DOHH2 (cell line): ENCODE measurements around the gene MYO1D.
"Not testable (repeated sequence)": the region's sequence is repeated elsewhere in the genome, so short reads cannot be mapped to it uniquely, and the experiment has no call there.

Experiments used
- H3F3A ChIP-seq: fragments of 200-600 bp; sonication (generic), shearing (Covaris generic); 2 replicates; pipeline ENCODE4 v1.6.0; 2016; ENCODE audit warnings: antibody characterized with exemption, mild to moderate bottlenecking; ENCODE audit not compliant: control insufficient read depth, insufficient read depth
- H3K27ac ChIP-seq: fragments of 200-600 bp; sonication (generic); 2 replicates; pipeline ENCODE4 v1.5.1; 2014; ENCODE audit warnings: low read depth, mild to moderate bottlenecking, low read length, moderate library complexity
- H3K27me3 ChIP-seq: fragments of 200-600 bp; sonication (generic); 2 replicates; pipeline ENCODE4 v1.6.1; 2014; ENCODE audit warnings: mild to moderate bottlenecking, low read length, mixed read lengths; ENCODE audit not compliant: control insufficient read depth
- H3K36me3 ChIP-seq: fragments of 200-600 bp; sonication (generic); 2 replicates; pipeline ENCODE4 v1.6.1; 2014; ENCODE audit warnings: mild to moderate bottlenecking, low read length, moderate library complexity, mixed read lengths; ENCODE audit not compliant: control insufficient read depth
- H3K4me1 ChIP-seq: fragments of 200-600 bp; sonication (generic); 2 replicates; pipeline ENCODE4 v1.6.1; 2014; ENCODE audit warnings: mild to moderate bottlenecking, low read length, mixed read lengths; ENCODE audit not compliant: control insufficient read depth
- H3K4me2 ChIP-seq: fragments of 200-600 bp; sonication (generic); 2 replicates; pipeline ENCODE4 v1.6.0; 2014; ENCODE audit warnings: mild to moderate bottlenecking, low read length, moderate library complexity
- H3K4me3 ChIP-seq: fragments of 200-600 bp; sonication (generic); 2 replicates; pipeline ENCODE4 v1.5.1; 2014; ENCODE audit warnings: mild to moderate bottlenecking, low read length, mixed read lengths
- H3K79me2 ChIP-seq: fragments of 200-600 bp; sonication (generic); 2 replicates; pipeline ENCODE4 v1.6.1; 2014; ENCODE audit warnings: mild to moderate bottlenecking, low read length, mixed read lengths; ENCODE audit not compliant: control insufficient read depth
- H3K9me2 ChIP-seq: fragments of 200-600 bp; sonication (generic); replicated peaks from 2 replicates; pipeline ENCODE4 v1.6.1; 2014; ENCODE audit warnings: mild to moderate bottlenecking, low read length, mixed read lengths; ENCODE audit not compliant: control insufficient read depth
- H3K9me3 ChIP-seq: fragments of 200-600 bp; sonication (generic); 2 replicates; pipeline ENCODE4 v1.6.1; 2014; ENCODE audit warnings: antibody characterized with exemption, low read length, mixed read lengths; ENCODE audit not compliant: control insufficient read depth, insufficient read depth
- H4K20me1 ChIP-seq: fragments of 200-600 bp; sonication (generic); 2 replicates; pipeline ENCODE4 v1.6.0; 2014; ENCODE audit warnings: low read depth, mild to moderate bottlenecking, antibody characterized with exemption, low read length, moderate library complexity; ENCODE audit not compliant: control insufficient read depth, insufficient read depth
- EZH2phosphoT487 ChIP-seq: fragments of 200-600 bp; sonication (generic); IDR thresholded peaks from 2 replicates; pipeline ENCODE4 v1.6.1; 2017; ENCODE audit warnings: borderline replicate concordance, mild to moderate bottlenecking, antibody characterized with exemption, low read length, moderate library complexity, mixed read lengths
- TF ChIP-seq, protein P1 (sequence below): fragments of 200-600 bp; sonication (generic); IDR thresholded peaks from one replicate; pipeline ENCODE4 v1.5.1; 2014; ENCODE audit warnings: antibody characterized with exemption, mild to moderate bottlenecking, low read depth, low read length; ENCODE audit not compliant: poor library complexity, severe bottlenecking

MYO1D gene

GRCh38 chr17:32527146-32527545, 349.8 kb downstream of the MYO1D start:
- Histone ChIP-seq H4K20me1 (0 out of 2 replicates have a peak, but pooled peaks cover 5% of the 10 kb centered on the region), H3K4me1 (peaks cover 33% of the 10 kb centered on the region), H3K9me2 (no peaks in the 10 kb centered on the region), H3K4me2 (no peak overlapping the region), H3K27ac (no peak overlapping the region), H3K4me3 (no peak overlapping the region), H3K27me3 (peaks cover 62% of the 10 kb centered on the region), H3F3A (peaks cover 11% of the 10 kb centered on the region), H3K79me2 (no peaks in the 10 kb centered on the region), H3K9me3 (no peaks in the 10 kb centered on the region), H3K36me3 (no peaks in the 10 kb centered on the region)
- no peak for TF ChIP-seq EZH2phosphoT487
- TF ChIP-seq, protein P1, sequence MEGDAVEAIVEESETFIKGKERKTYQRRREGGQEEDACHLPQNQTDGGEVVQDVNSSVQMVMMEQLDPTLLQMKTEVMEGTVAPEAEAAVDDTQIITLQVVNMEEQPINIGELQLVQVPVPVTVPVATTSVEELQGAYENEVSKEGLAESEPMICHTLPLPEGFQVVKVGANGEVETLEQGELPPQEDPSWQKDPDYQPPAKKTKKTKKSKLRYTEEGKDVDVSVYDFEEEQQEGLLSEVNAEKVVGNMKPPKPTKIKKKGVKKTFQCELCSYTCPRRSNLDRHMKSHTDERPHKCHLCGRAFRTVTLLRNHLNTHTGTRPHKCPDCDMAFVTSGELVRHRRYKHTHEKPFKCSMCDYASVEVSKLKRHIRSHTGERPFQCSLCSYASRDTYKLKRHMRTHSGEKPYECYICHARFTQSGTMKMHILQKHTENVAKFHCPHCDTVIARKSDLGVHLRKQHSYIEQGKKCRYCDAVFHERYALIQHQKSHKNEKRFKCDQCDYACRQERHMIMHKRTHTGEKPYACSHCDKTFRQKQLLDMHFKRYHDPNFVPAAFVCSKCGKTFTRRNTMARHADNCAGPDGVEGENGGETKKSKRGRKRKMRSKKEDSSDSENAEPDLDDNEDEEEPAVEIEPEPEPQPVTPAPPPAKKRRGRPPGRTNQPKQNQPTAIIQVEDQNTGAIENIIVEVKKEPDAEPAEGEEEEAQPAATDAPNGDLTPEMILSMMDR = no peak

- Histone ChIP-seq H3F3A (peaks cover 11% of the 10 kb centered on the region), H3K4me1 (peaks cover 51% of the 10 kb centered on the region)
These were observed 351.8 kb downstream of the MYO1D start for GRCh38 chr17:32525122-32525521.

DNA sequence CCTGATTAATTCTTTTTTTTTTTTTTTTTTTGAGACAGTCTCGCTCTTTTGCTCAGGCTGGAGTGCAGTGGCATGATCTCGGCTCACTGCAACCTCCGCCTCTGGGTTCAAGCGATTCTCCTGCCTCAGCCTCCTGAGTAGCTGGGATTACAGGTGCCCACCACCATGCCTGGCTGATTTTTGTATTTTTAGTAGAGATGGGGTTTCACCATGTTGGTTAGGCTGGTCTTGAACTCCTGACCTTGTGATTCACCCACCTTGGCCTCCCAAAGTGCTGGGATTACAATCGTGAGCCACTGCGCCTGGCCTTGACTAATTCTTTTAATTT, 352.4 kb downstream of the MYO1D start:
- peak overlapping the region; percentile 91 for H3K27ac ChIP-seq
- peak overlapping the region; percentile 92 for H3K4me2 ChIP-seq
- not testable (repeated sequence) for H3K36me3 ChIP-seq, H4K20me1 ChIP-seq, H3K79me2 ChIP-seq, H3K9me3 ChIP-seq, H3K9me2 ChIP-seq
- H3F3A ChIP-seq = peaks cover 11% of the 10 kb centered on the region
- peaks cover 65% of the 10 kb centered on the region for H3K27me3 ChIP-seq
- peaks cover 58% of the 10 kb centered on the region for H3K4me1 ChIP-seq
- peak overlapping the region; percentile 72 for H3K4me3 ChIP-seq

More at GRCh38 chr17:32525122-32525521, 351.8 kb downstream of the MYO1D start:
- no peaks in the 10 kb centered on the region for H3K9me2 ChIP-seq
- no peaks in the 10 kb centered on the region for H3K79me2 ChIP-seq
- TF ChIP-seq, protein P1 = no peak
- no peak for TF ChIP-seq EZH2phosphoT487
- 0 out of 2 replicates have a peak, but pooled peaks cover 5% of the 10 kb centered on the region for H4K20me1 ChIP-seq
- H3K9me3 ChIP-seq = no peaks in the 10 kb centered on the region
- H3K4me3 ChIP-seq = no peak overlapping the region
- H3K27me3 ChIP-seq = peaks cover 63% of the 10 kb centered on the region
- peak overlapping the region; percentile 92; the same call in 1 of the 2 replicates for H3K4me2 ChIP-seq
- H3K27ac ChIP-seq = no peak overlapping the region
- H3K36me3 ChIP-seq = no peaks in the 10 kb centered on the region

GRCh38 chr17:32523827-32524552, 352.9 kb downstream of the MYO1D start:
- H3K4me3 ChIP-seq = peak overlapping the region; percentile 72
- H3K79me2 ChIP-seq = no peaks in the 10 kb centered on the region
- 0 out of 2 replicates have a peak, but pooled peaks cover 5% of the 10 kb centered on the region for H4K20me1 ChIP-seq
- peaks cover 63% of the 10 kb centered on the region for H3K4me1 ChIP-seq
- H3K27me3 ChIP-seq = peaks cover 67% of the 10 kb centered on the region
- H3K4me2 ChIP-seq = peak overlapping the region; percentile 92
- no peaks in the 10 kb centered on the region for H3K9me3 ChIP-seq
- peaks cover 11% of the 10 kb centered on the region for H3F3A ChIP-seq
- TF ChIP-seq, protein P1 = no peak
- TF ChIP-seq EZH2phosphoT487 = no peak
- H3K9me2 ChIP-seq = no peaks in the 10 kb centered on the region
- H3K27ac ChIP-seq = peak overlapping the region; percentile 91
- no peaks in the 10 kb centered on the region for H3K36me3 ChIP-seq
